A673 (cell line): Measurements from ENCODE around the gene SFRP4.

Experiments
- EZH2 ChIP-seq: fragments of 200-600 bp; sonication (generic); IDR thresholded peaks from 2 replicates; pipeline ENCODE4 v1.6.1; 2017; ENCODE audit warnings: borderline replicate concordance, low read depth, mild to moderate bottlenecking, mixed read lengths, antibody characterized with exemption, low read length; ENCODE audit not compliant: poor library complexity, severe bottlenecking
- TF ChIP-seq, protein P1 (sequence below): fragments of 300-800, 200-600 bp; sonication (generic); conservative IDR thresholded peaks from 2 replicates; pipeline ENCODE4 v1.5.1; 2017; ENCODE audit warnings: low read depth, mild to moderate bottlenecking, antibody characterized with exemption, low read length, moderate library complexity, mixed read lengths

DNA sequence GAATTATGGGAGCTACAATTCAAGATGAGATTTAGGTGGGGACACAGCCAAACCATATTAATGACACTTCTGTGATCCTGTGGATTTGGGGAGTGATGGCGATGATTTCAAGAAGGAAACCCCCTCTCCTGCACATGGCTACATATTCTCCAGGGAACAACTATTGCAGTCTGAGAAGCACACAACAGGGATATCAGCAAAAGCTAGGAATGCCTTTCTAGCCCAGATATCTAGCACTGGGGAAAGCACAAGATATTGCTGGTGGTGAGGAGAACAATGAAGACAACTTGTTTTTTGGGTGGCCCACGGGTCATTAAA, 28.1 kb upstream of the SFRP4 start:
- no peak for TF ChIP-seq EZH2
- TF ChIP-seq, protein P1, sequence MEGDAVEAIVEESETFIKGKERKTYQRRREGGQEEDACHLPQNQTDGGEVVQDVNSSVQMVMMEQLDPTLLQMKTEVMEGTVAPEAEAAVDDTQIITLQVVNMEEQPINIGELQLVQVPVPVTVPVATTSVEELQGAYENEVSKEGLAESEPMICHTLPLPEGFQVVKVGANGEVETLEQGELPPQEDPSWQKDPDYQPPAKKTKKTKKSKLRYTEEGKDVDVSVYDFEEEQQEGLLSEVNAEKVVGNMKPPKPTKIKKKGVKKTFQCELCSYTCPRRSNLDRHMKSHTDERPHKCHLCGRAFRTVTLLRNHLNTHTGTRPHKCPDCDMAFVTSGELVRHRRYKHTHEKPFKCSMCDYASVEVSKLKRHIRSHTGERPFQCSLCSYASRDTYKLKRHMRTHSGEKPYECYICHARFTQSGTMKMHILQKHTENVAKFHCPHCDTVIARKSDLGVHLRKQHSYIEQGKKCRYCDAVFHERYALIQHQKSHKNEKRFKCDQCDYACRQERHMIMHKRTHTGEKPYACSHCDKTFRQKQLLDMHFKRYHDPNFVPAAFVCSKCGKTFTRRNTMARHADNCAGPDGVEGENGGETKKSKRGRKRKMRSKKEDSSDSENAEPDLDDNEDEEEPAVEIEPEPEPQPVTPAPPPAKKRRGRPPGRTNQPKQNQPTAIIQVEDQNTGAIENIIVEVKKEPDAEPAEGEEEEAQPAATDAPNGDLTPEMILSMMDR: no peak
